Activated CD8-positive, alpha-beta memory T cell treated with anti-CD3 and anti-CD28 coated beads, Interleukin-2, amount 10 ng/mL, durations not matched to agents 7 days and 5 days (primary cell): ENCODE measurements around the gene INPP5A. TPM values are rescaled to one million over a fixed set of nuclear protein-coding genes. Genes with fewer than 3 reads are reported as not detected.
A peak's percentile ranks its signal among the peaks of the same experiment; 100 is the strongest.

Experiments
- ATAC-seq: fragments of 150-1000 bp; cut with Tn5 transposase; one replicate; pipeline ENCODE4 v1.10.0; 2021; ENCODE audit warnings: moderate library complexity
- CTCF ChIA-PET: fragments of 350-600 bp; sonication (Branson Sonifier 250); formaldehyde crosslinking; loops from one replicate; lab custom pipeline; 2021; ENCODE audit warnings: antibody characterized with exemption; lab: Charles Lee
- DNase-seq: peaks from one replicate; pipeline ENCODE4 v3.0.0-alpha.2; 2020
- H3K27ac Mint-ChIP-seq: one replicate; pipeline ENCODE4 v1.8.0; 2021; ENCODE audit warnings: mild to moderate bottlenecking, mixed read lengths
- H3K27me3 Mint-ChIP-seq: one replicate; pipeline ENCODE4 v1.8.0; 2021; ENCODE audit warnings: mixed read lengths
- H3K36me3 Mint-ChIP-seq: one replicate; pipeline ENCODE4 v1.8.0; 2021; ENCODE audit warnings: mild to moderate bottlenecking, mixed read lengths
- H3K4me1 Mint-ChIP-seq: one replicate; pipeline ENCODE4 v1.8.0; 2021; ENCODE audit warnings: mixed read lengths
- H3K4me3 Mint-ChIP-seq: one replicate; pipeline ENCODE4 v1.8.0; 2021; ENCODE audit warnings: mild to moderate bottlenecking, moderate library complexity, mixed read lengths
- H3K9me3 Mint-ChIP-seq: one replicate; pipeline ENCODE4 v1.8.0; 2022; ENCODE audit warnings: low read depth, mixed read lengths
- total RNA-seq, 2 experiments: library from RNA; stranded (reverse); gene quantifications; one replicate each; pipeline ENCODE4 v1.2.3, GENCODE V29; 2021

The INPP5A gene
- total RNA-seq, 2 experiments from 2014 or later, result 6.6 to 7.0 TPM

- Mint-ChIP-seq H3K27ac (no peak overlapping the region), H3K4me1 (peaks cover 16% of the 10 kb centered on the region), H3K9me3 (peaks cover 1% of the 10 kb centered on the region), H3K4me3 (no peak overlapping the region), H3K27me3 (no peaks in the 10 kb centered on the region), H3K36me3 (peaks cover 2% of the 10 kb centered on the region)
- CTCF ChIA-PET, result interaction anchor here (0.7 kb wide), 1 partner anchor 363 kb away, joined by 4 read pairs; no protein-coding TSS in a partner anchor
- DNase-seq, result no peak
- no peak for ATAC-seq
Observed at GRCh38 chr10:132611026-132611910, 73.7 kb downstream of the INPP5A start.

GRCh38 chr10:132611986-132612385, 74.4 kb downstream of the INPP5A start:
- no peak for ATAC-seq
- Mint-ChIP-seq H3K9me3 (peaks cover 3% of the 10 kb centered on the region), H3K36me3 (peaks cover 3% of the 10 kb centered on the region), H3K27me3 (no peaks in the 10 kb centered on the region), H3K4me1 (peaks cover 21% of the 10 kb centered on the region), H3K27ac (no peak overlapping the region), H3K4me3 (no peak overlapping the region)
- DNase-seq, result no peak
- CTCF ChIA-PET, result interaction anchor here (0.7 kb wide), 1 partner anchor 364 kb away, joined by 4 read pairs; no protein-coding TSS in a partner anchor

- CTCF ChIA-PET, result no interaction called here
- ATAC-seq (no peak), DNase-seq (no peak)
- H3K36me3 Mint-ChIP-seq, result peaks cover 3% of the 10 kb centered on the region
- no peak overlapping the region for H3K27ac Mint-ChIP-seq
- no peak overlapping the region for H3K4me3 Mint-ChIP-seq
- peaks cover 21% of the 10 kb centered on the region for H3K4me1 Mint-ChIP-seq
- H3K27me3 Mint-ChIP-seq, result no peaks in the 10 kb centered on the region
- peaks cover 3% of the 10 kb centered on the region for H3K9me3 Mint-ChIP-seq
Observed at GRCh38 chr10:132612571-132613504, 75.3 kb downstream of the INPP5A start.

- ATAC-seq, result no peak
- CTCF ChIA-PET, result no interaction called here
- no peak for DNase-seq
- H3K9me3 Mint-ChIP-seq, result peaks cover 3% of the 10 kb centered on the region
- no peak overlapping the region for H3K27ac Mint-ChIP-seq
- H3K36me3 Mint-ChIP-seq, result peaks cover 7% of the 10 kb centered on the region
- peaks cover 21% of the 10 kb centered on the region for H3K4me1 Mint-ChIP-seq
- H3K27me3 Mint-ChIP-seq, result peaks cover 6% of the 10 kb centered on the region
- H3K4me3 Mint-ChIP-seq, result no peak overlapping the region
Observed at GRCh38 chr10:132613566-132614348, 76.2 kb downstream of the INPP5A start.

GRCh38 chr10:132614431-132615340, 77.1 kb downstream of the INPP5A start:
- Mint-ChIP-seq H3K9me3 (peaks cover 4% of the 10 kb centered on the region), H3K4me3 (no peak overlapping the region), H3K27me3 (peaks cover 8% of the 10 kb centered on the region), H3K27ac (no peak overlapping the region), H3K36me3 (peaks cover 9% of the 10 kb centered on the region), H3K4me1 (peaks cover 21% of the 10 kb centered on the region)
- DNase-seq (no peak), ATAC-seq (no peak)
- CTCF ChIA-PET, result no interaction called here

- Mint-ChIP-seq H3K4me1 (peaks cover 21% of the 10 kb centered on the region), H3K27ac (peak overlapping the region; percentile 81), H3K36me3 (peaks cover 15% of the 10 kb centered on the region), H3K27me3 (peaks cover 8% of the 10 kb centered on the region), H3K9me3 (peaks cover 6% of the 10 kb centered on the region), H3K4me3 (no peak overlapping the region)
- ATAC-seq (no peak), DNase-seq (no peak)
- CTCF ChIA-PET, result no interaction called here
Observed at GRCh38 chr10:132615341-132616169, 78.0 kb downstream of the INPP5A start.

- H3K36me3 Mint-ChIP-seq, result peaks cover 19% of the 10 kb centered on the region
- H3K4me3 Mint-ChIP-seq, result peak overlapping the region; percentile 14
- peak; percentile 65 for DNase-seq
- H3K27ac Mint-ChIP-seq, result peak overlapping the region; percentile 81
- peaks cover 17% of the 10 kb centered on the region for H3K27me3 Mint-ChIP-seq
- H3K9me3 Mint-ChIP-seq, result peaks cover 9% of the 10 kb centered on the region
- peaks cover 18% of the 10 kb centered on the region for H3K4me1 Mint-ChIP-seq
- CTCF ChIA-PET, result no interaction called here
- peak; percentile 53 for ATAC-seq
Observed at GRCh38 chr10:132616170-132616995, 78.8 kb downstream of the INPP5A start.

- CTCF ChIA-PET, result interaction anchor here (1.6 kb wide), 1 partner anchor 17 kb away, joined by 4 read pairs; no protein-coding TSS in a partner anchor
- peaks cover 21% of the 10 kb centered on the region for H3K36me3 Mint-ChIP-seq
- DNase-seq (no peak), ATAC-seq (peak; percentile 27)
- peaks cover 17% of the 10 kb centered on the region for H3K4me1 Mint-ChIP-seq
- peaks cover 18% of the 10 kb centered on the region for H3K27me3 Mint-ChIP-seq
- H3K4me3 Mint-ChIP-seq, result no peak overlapping the region
- no peak overlapping the region for H3K27ac Mint-ChIP-seq
- peaks cover 13% of the 10 kb centered on the region for H3K9me3 Mint-ChIP-seq
Observed at GRCh38 chr10:132616996-132617736, 79.6 kb downstream of the INPP5A start.

- Mint-ChIP-seq H3K4me3 (no peak overlapping the region), H3K27ac (no peak overlapping the region), H3K9me3 (peaks cover 13% of the 10 kb centered on the region), H3K4me1 (peaks cover 16% of the 10 kb centered on the region), H3K36me3 (peaks cover 21% of the 10 kb centered on the region), H3K27me3 (peaks cover 18% of the 10 kb centered on the region)
- no peak for DNase-seq
- no peak for ATAC-seq
- CTCF ChIA-PET, result interaction anchor here (1.6 kb wide), 1 partner anchor 16 kb away, joined by 4 read pairs; no protein-coding TSS in a partner anchor
Observed at GRCh38 chr10:132617737-132618052, 80.1 kb downstream of the INPP5A start.

GRCh38 chr10:132618158-132618919, 80.8 kb downstream of the INPP5A start:
- Mint-ChIP-seq H3K4me1 (peaks cover 16% of the 10 kb centered on the region), H3K9me3 (peaks cover 13% of the 10 kb centered on the region), H3K4me3 (no peak overlapping the region), H3K27ac (no peak overlapping the region), H3K36me3 (peaks cover 21% of the 10 kb centered on the region), H3K27me3 (peaks cover 18% of the 10 kb centered on the region)
- DNase-seq (no peak), ATAC-seq (no peak)
- CTCF ChIA-PET, result interaction anchor here (1.6 kb wide), 1 partner anchor 16 kb away, joined by 4 read pairs; no protein-coding TSS in a partner anchor
